ENCODE results near the gene RAPGEF2.
A peak's percentile ranks its signal among the peaks of the same experiment; 100 is the strongest.
"Not testable (repeated sequence)": the region's sequence is repeated elsewhere in the genome, so short reads cannot be mapped to it uniquely, and the experiment has no call there.

Gene RAPGEF2

GRCh38 chr4:159369256-159369655, 266.4 kb downstream of the RAPGEF2 start:
- H3K4me3 ChIP-seq (ENCODE audit: low read depth, low read length) = no peak overlapping the region
- H3K9me3 ChIP-seq (ENCODE audit: control insufficient read depth, insufficient read depth, low read depth, low read length) = peaks cover 12% of the 10 kb centered on the region
- H3K27ac ChIP-seq (ENCODE audit: low read depth, low read length) = no peak overlapping the region
- H3K27me3 ChIP-seq (ENCODE audit: control insufficient read depth, insufficient read depth, low read length) = no peaks in the 10 kb centered on the region
- no peaks in the 10 kb centered on the region; the same call in 1 of the 2 replicates for H3K4me1 ChIP-seq (ENCODE audit: control insufficient read depth, insufficient read depth, low read length)
- no peak overlapping the region for H3K9ac ChIP-seq (ENCODE audit: low read length)
- no peaks in the 10 kb centered on the region for H3K36me3 ChIP-seq (ENCODE audit: control insufficient read depth, insufficient read depth, low read length)

GRCh38 chr4:159370286-159370685, 267.4 kb downstream of the RAPGEF2 start:
- Histone ChIP-seq H3K27ac (ENCODE audit: low read depth, low read length) (no peak overlapping the region), H3K9ac (ENCODE audit: low read length) (no peak overlapping the region), H3K36me3 (ENCODE audit: control insufficient read depth, insufficient read depth, low read length) (no peaks in the 10 kb centered on the region), H3K4me3 (ENCODE audit: low read depth, low read length) (no peak overlapping the region), H3K9me3 (ENCODE audit: control insufficient read depth, insufficient read depth, low read depth, low read length) (peaks cover 12% of the 10 kb centered on the region), H3K4me1 (ENCODE audit: control insufficient read depth, insufficient read depth, low read length) (no peaks in the 10 kb centered on the region; the same call in 1 of the 2 replicates), H3K27me3 (ENCODE audit: control insufficient read depth, insufficient read depth, low read length) (no peaks in the 10 kb centered on the region)

- Histone ChIP-seq H3K9me3 (ENCODE audit: control insufficient read depth, insufficient read depth, low read depth, low read length) (peaks cover 7% of the 10 kb centered on the region; the same call in 1 of the 2 replicates), H3K27ac (ENCODE audit: low read depth, low read length) (no peak overlapping the region), H3K36me3 (ENCODE audit: control insufficient read depth, insufficient read depth, low read length) (no peaks in the 10 kb centered on the region), H3K27me3 (ENCODE audit: control insufficient read depth, insufficient read depth, low read length) (no peaks in the 10 kb centered on the region), H3K4me3 (ENCODE audit: low read depth, low read length) (no peak overlapping the region), H3K9ac (ENCODE audit: low read length) (no peak overlapping the region), H3K4me1 (ENCODE audit: control insufficient read depth, insufficient read depth, low read length) (no peaks in the 10 kb centered on the region)
Observed at GRCh38 chr4:159374749-159375530, 272.1 kb downstream of the RAPGEF2 start.

GRCh38 chr4:159376289-159376688, 273.4 kb downstream of the RAPGEF2 start:
- Histone ChIP-seq H3K9me3 (ENCODE audit: control insufficient read depth, insufficient read depth, low read depth, low read length) (peaks cover 7% of the 10 kb centered on the region; the same call in 1 of the 2 replicates), H3K4me3 (ENCODE audit: low read depth, low read length) (no peak overlapping the region), H3K36me3 (ENCODE audit: control insufficient read depth, insufficient read depth, low read length) (no peaks in the 10 kb centered on the region), H3K9ac (ENCODE audit: low read length) (no peak overlapping the region), H3K4me1 (ENCODE audit: control insufficient read depth, insufficient read depth, low read length) (no peaks in the 10 kb centered on the region), H3K27me3 (ENCODE audit: control insufficient read depth, insufficient read depth, low read length) (peaks cover 11% of the 10 kb centered on the region), H3K27ac (ENCODE audit: low read depth, low read length) (no peak overlapping the region)

- Histone ChIP-seq H3K9me3 (ENCODE audit: control insufficient read depth, insufficient read depth, low read depth, low read length) (peaks cover 7% of the 10 kb centered on the region; the same call in 1 of the 2 replicates), H3K4me1 (ENCODE audit: control insufficient read depth, insufficient read depth, low read length) (peaks cover 8% of the 10 kb centered on the region), H3K4me3 (ENCODE audit: low read depth, low read length) (no peak overlapping the region), H3K36me3 (ENCODE audit: control insufficient read depth, insufficient read depth, low read length) (no peaks in the 10 kb centered on the region), H3K27ac (ENCODE audit: low read depth, low read length) (no peak overlapping the region), H3K27me3 (ENCODE audit: control insufficient read depth, insufficient read depth, low read length) (peaks cover 26% of the 10 kb centered on the region), H3K9ac (ENCODE audit: low read length) (no peak overlapping the region)
Observed at GRCh38 chr4:159378056-159378616, 275.3 kb downstream of the RAPGEF2 start.

GRCh38 chr4:159379064-159379463, 276.2 kb downstream of the RAPGEF2 start:
- not testable (repeated sequence) for H3K27ac ChIP-seq (ENCODE audit: low read depth, low read length); H3K9ac ChIP-seq (ENCODE audit: low read length); H3K36me3 ChIP-seq (ENCODE audit: control insufficient read depth, insufficient read depth, low read length); H3K4me3 ChIP-seq (ENCODE audit: low read depth, low read length); H3K9me3 ChIP-seq (ENCODE audit: control insufficient read depth, insufficient read depth, low read depth, low read length)
- peaks cover 26% of the 10 kb centered on the region for H3K27me3 ChIP-seq (ENCODE audit: control insufficient read depth, insufficient read depth, low read length)
- peaks cover 14% of the 10 kb centered on the region for H3K4me1 ChIP-seq (ENCODE audit: control insufficient read depth, insufficient read depth, low read length)

- Histone ChIP-seq H3K27ac (ENCODE audit: low read depth, low read length) (no peak overlapping the region), H3K4me3 (ENCODE audit: low read depth, low read length) (no peak overlapping the region), H3K36me3 (ENCODE audit: control insufficient read depth, insufficient read depth, low read length) (no peaks in the 10 kb centered on the region), H3K9ac (ENCODE audit: low read length) (no peak overlapping the region), H3K9me3 (ENCODE audit: control insufficient read depth, insufficient read depth, low read depth, low read length) (peaks cover 7% of the 10 kb centered on the region; the same call in 1 of the 2 replicates), H3K27me3 (ENCODE audit: control insufficient read depth, insufficient read depth, low read length) (peaks cover 33% of the 10 kb centered on the region), H3K4me1 (ENCODE audit: control insufficient read depth, insufficient read depth, low read length) (peaks cover 18% of the 10 kb centered on the region)
Observed at GRCh38 chr4:159379836-159380235, 277.0 kb downstream of the RAPGEF2 start.

- H3K27ac ChIP-seq (ENCODE audit: low read depth, low read length) = no peak overlapping the region; the same call in 1 of the 2 replicates
- peaks cover 43% of the 10 kb centered on the region for H3K27me3 ChIP-seq (ENCODE audit: control insufficient read depth, insufficient read depth, low read length)
- H3K4me1 ChIP-seq (ENCODE audit: control insufficient read depth, insufficient read depth, low read length) = peaks cover 18% of the 10 kb centered on the region
- H3K36me3 ChIP-seq (ENCODE audit: control insufficient read depth, insufficient read depth, low read length) = no peaks in the 10 kb centered on the region
- H3K9ac ChIP-seq (ENCODE audit: low read length) = peak overlapping the region; percentile 29
- H3K4me3 ChIP-seq (ENCODE audit: low read depth, low read length) = peak overlapping the region; percentile 50
- H3K9me3 ChIP-seq (ENCODE audit: control insufficient read depth, insufficient read depth, low read depth, low read length) = peaks cover 10% of the 10 kb centered on the region
Observed at GRCh38 chr4:159382856-159383561, 280.1 kb downstream of the RAPGEF2 start.

GRCh38 chr4:159383562-159383931, 280.7 kb downstream of the RAPGEF2 start:
- peaks cover 7% of the 10 kb centered on the region for H3K9me3 ChIP-seq (ENCODE audit: control insufficient read depth, insufficient read depth, low read depth, low read length)
- no peaks in the 10 kb centered on the region for H3K36me3 ChIP-seq (ENCODE audit: control insufficient read depth, insufficient read depth, low read length)
- no peak overlapping the region for H3K9ac ChIP-seq (ENCODE audit: low read length)
- peaks cover 18% of the 10 kb centered on the region for H3K4me1 ChIP-seq (ENCODE audit: control insufficient read depth, insufficient read depth, low read length)
- no peak overlapping the region for H3K27ac ChIP-seq (ENCODE audit: low read depth, low read length)
- H3K4me3 ChIP-seq (ENCODE audit: low read depth, low read length) = no peak overlapping the region
- peaks cover 43% of the 10 kb centered on the region for H3K27me3 ChIP-seq (ENCODE audit: control insufficient read depth, insufficient read depth, low read length)

GRCh38 chr4:159384017-159384416, 281.1 kb downstream of the RAPGEF2 start:
- peaks cover 6% of the 10 kb centered on the region for H3K9me3 ChIP-seq (ENCODE audit: control insufficient read depth, insufficient read depth, low read depth, low read length)
- no peak overlapping the region for H3K9ac ChIP-seq (ENCODE audit: low read length)
- H3K27ac ChIP-seq (ENCODE audit: low read depth, low read length) = no peak overlapping the region
- H3K36me3 ChIP-seq (ENCODE audit: control insufficient read depth, insufficient read depth, low read length) = no peaks in the 10 kb centered on the region
- H3K4me3 ChIP-seq (ENCODE audit: low read depth, low read length) = no peak overlapping the region
- H3K27me3 ChIP-seq (ENCODE audit: control insufficient read depth, insufficient read depth, low read length) = peaks cover 43% of the 10 kb centered on the region
- H3K4me1 ChIP-seq (ENCODE audit: control insufficient read depth, insufficient read depth, low read length) = peaks cover 18% of the 10 kb centered on the region

GRCh38 chr4:159384632-159385031, 281.8 kb downstream of the RAPGEF2 start:
- H3K27ac ChIP-seq (ENCODE audit: low read depth, low read length) = no peak overlapping the region
- peaks cover 18% of the 10 kb centered on the region for H3K4me1 ChIP-seq (ENCODE audit: control insufficient read depth, insufficient read depth, low read length)
- no peak overlapping the region for H3K9ac ChIP-seq (ENCODE audit: low read length)
- H3K4me3 ChIP-seq (ENCODE audit: low read depth, low read length) = no peak overlapping the region
- peaks cover 3% of the 10 kb centered on the region; the same call in 1 of the 2 replicates for H3K9me3 ChIP-seq (ENCODE audit: control insufficient read depth, insufficient read depth, low read depth, low read length)
- H3K27me3 ChIP-seq (ENCODE audit: control insufficient read depth, insufficient read depth, low read length) = peaks cover 43% of the 10 kb centered on the region
- no peaks in the 10 kb centered on the region for H3K36me3 ChIP-seq (ENCODE audit: control insufficient read depth, insufficient read depth, low read length)

Data from HUES6 (cell line).